AG09309 (cell line): ENCODE results near the gene DNAAF2.

ENCODE experiments used
- DNase-seq: peaks from one replicate; pipeline ENCODE4 v3.0.0-alpha.2; 2010; ENCODE audit warnings: low read depth
- H3K4me3 ChIP-seq: 2 replicates; pipeline ENCODE4 v1.5.1; 2011; ENCODE audit warnings: mild to moderate bottlenecking, low read depth, low read length, moderate library complexity; ENCODE audit not compliant: control insufficient read depth
- TF ChIP-seq, protein P1 (sequence below): IDR thresholded peaks from 2 replicates; pipeline ENCODE4 v1.5.1; 2011; ENCODE audit warnings: mild to moderate bottlenecking, low read depth, low read length, inconsistent platforms; ENCODE audit not compliant: insufficient read depth, control insufficient read depth; ENCODE audit errors: missing control alignments

The DNAAF2 gene

GRCh38 chr14:49584058-49584457, 51.0 kb downstream of the DNAAF2 start:
- no peak for DNase-seq
- TF ChIP-seq, protein P1, sequence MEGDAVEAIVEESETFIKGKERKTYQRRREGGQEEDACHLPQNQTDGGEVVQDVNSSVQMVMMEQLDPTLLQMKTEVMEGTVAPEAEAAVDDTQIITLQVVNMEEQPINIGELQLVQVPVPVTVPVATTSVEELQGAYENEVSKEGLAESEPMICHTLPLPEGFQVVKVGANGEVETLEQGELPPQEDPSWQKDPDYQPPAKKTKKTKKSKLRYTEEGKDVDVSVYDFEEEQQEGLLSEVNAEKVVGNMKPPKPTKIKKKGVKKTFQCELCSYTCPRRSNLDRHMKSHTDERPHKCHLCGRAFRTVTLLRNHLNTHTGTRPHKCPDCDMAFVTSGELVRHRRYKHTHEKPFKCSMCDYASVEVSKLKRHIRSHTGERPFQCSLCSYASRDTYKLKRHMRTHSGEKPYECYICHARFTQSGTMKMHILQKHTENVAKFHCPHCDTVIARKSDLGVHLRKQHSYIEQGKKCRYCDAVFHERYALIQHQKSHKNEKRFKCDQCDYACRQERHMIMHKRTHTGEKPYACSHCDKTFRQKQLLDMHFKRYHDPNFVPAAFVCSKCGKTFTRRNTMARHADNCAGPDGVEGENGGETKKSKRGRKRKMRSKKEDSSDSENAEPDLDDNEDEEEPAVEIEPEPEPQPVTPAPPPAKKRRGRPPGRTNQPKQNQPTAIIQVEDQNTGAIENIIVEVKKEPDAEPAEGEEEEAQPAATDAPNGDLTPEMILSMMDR: no peak
- H3K4me3 ChIP-seq: no peak overlapping the region; the same call in 1 of the 2 replicates

DNA sequence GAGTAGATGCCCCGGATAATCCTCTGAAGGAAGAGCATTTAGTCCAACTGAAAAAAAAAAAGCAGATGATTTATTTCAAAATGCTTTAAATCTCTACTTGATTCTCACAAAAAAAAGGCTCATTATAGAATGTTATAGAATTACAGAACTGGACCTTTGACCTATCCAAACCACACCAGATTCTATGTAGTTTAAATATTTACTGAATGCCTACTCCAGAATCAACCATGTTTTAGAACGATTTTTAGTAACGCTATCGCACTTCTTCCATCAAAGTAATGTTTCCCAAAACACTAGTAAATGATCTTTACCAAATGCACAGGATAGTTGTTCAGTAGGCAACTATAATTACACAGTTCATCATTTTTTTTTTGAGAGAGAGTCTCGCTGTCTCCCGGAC, 51.4 kb downstream of the DNAAF2 start:
- no peak for DNase-seq
- H3K4me3 ChIP-seq: no peak overlapping the region
- TF ChIP-seq, protein P1: no peak

GRCh38 chr14:49582113-49582977, 52.7 kb downstream of the DNAAF2 start:
- DNase-seq: no peak
- TF ChIP-seq, protein P1: no peak
- no peak overlapping the region for H3K4me3 ChIP-seq

DNA sequence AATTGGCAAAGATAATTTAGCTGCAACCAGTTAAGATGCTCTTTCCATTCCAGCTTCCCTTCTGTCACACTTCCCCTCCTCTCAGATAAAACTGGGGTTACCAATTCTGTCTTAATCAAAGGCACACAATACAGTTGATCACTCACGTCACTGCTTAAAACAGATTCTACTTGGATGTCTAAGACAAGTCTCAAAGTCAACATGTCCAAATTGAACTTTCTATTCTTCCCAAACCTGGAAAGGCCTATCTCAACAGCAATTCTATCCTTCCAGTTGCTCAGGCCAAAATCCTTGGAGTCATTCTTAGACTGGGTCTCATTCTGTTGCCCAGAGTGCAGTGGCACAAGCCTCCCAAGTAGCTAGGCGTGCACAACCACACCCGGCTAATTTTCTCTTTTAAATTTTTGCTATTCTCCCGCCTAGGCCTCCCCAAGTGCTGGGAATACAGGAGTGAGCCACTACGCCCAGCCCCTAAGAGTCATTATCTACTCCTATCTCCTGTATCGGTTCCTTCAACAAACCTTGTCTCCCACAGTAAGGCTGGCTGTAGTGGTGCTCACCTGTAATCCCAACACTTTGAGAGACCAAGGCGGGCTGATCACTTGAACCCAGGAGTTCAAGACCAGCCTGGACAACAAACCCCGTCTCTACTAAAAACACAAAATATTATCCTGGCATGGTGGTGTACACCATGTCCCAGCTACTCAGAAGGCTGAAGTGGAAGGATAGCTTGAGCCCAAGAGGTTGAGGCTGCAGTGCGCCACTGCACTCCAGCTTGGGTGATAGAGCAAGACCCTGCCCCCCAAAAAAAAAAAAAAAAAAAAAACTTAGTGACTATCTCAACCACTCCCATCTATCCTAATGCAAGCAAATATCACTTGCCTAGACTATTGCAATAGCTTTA, 53.6 kb downstream of the DNAAF2 start:
- no peak overlapping the region for H3K4me3 ChIP-seq
- no peak for DNase-seq
- TF ChIP-seq, protein P1: no peak

DNA sequence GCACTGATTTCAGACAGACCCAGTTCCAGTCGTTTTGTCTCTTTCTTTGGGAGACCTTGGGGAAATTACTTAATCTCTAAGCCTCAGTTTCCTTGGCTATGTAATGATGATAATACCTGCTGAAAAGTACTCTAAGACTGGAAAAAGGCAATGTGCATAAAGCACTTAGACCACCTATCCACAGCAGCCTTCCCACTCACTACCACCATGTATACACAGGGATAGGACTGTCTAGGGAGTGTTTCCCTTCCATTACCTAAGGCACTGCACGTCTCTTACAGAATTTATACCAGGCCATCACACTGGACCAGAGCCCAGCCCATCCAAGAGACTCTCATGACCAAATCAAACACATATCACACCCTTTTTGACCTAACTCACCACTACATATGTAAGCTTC, 55.2 kb downstream of the DNAAF2 start:
- TF ChIP-seq, protein P1: no peak
- H3K4me3 ChIP-seq: no peak overlapping the region
- DNase-seq: no peak

DNA sequence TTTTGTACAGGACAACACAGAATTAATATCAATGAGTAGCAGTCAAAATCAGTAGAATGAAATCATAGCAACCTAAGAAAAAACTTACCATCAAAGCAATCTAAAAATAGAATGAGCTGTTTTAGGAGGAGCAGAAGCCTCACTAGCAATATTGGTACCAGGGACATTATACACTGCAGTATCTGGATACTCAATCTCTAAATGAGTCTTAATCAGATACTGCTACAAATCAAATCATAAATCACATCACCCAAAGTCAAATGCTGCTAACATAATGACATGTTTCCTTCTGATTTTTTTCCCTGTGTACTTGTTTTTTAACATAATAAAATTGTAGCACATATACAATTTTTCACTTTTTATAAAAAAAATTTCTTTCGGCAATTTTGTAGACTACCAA, 56.9 kb downstream of the DNAAF2 start:
- TF ChIP-seq, protein P1: no peak
- no peak for DNase-seq

More for the DNA sequence above, 56.9 kb downstream of the DNAAF2 start:
- no peak overlapping the region for H3K4me3 ChIP-seq
